ENCODE measurements around the gene PLD5.
"Not testable (repeated sequence)": the region's sequence is repeated elsewhere in the genome, so short reads cannot be mapped to it uniquely, and the experiment has no call there.

PLD5 gene

DNA sequence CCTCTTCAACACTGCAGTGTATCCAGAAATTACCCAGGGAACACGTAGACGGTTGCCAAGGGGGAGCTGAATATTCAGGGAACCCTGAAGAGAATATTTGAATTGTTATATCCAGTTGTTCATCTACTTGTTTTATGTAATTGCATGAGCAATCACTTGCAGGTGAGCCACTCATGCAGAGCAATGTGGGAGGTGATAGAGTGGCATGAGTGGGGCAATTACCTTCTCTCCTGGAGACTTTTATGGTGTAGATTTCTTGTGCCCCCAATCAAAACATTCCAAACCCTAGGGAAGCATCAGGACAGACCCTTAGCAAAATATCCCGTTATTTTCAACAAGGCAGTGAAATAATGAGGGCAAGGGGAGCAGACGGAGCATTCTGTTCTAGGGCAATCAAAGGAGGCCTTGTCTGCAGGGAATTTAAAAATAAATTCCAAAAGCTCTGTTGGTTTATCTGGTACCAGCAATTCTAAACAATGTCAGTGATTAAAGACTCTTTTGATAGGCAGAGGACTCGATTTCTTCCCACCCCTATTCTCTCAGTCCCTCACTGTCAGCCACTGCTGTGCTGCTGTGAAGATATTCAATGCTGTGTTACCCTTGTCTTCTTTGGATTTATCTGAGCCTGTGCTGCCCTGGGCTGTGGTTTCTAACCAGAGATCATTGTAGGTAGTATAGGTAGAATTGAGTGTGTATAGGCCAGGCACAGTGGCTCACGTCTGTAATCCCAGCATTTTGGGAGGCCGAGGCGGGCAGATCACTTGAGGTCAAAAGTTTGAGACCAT is 345.4 kb downstream of the PLD5 start:
- Mint-ChIP-seq H3K4me3 (no peak overlapping the region), H3K4me1 (ENCODE audit: low read depth) (no peaks in the 10 kb centered on the region)

DNA sequence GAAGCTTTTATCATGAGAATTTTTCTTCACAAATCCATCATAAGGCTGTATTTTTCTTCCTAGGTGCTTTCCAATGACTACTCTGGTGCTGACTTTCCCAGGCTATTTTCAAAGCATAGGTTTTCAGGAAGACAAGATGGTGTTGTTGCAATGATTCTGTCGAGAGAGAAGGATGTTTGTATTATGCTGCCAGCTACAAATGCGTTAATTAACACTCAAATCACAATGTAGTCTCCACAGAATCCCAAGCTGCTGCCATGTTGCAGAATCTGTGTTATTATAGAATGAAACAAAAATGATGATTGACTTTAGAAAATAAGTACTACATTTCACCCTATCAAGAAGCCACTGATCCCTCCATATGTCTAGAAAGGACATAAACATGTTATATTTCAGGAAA is 346.1 kb downstream of the PLD5 start:
- Mint-ChIP-seq H3K9me3 (no peaks in the 10 kb centered on the region), H3K4me1 (ENCODE audit: low read depth) (no peaks in the 10 kb centered on the region), H3K36me3 (ENCODE audit: low read depth) (no peaks in the 10 kb centered on the region), H3K27me3 (no peaks in the 10 kb centered on the region), H3K27ac (no peak overlapping the region), H3K4me3 (no peak overlapping the region)

More for the DNA sequence above, 345.4 kb downstream of the PLD5 start:
- H3K9me3 Mint-ChIP-seq, result no peaks in the 10 kb centered on the region
- no peaks in the 10 kb centered on the region for H3K36me3 Mint-ChIP-seq (ENCODE audit: low read depth)
- H3K27ac Mint-ChIP-seq, result no peak overlapping the region
- no peaks in the 10 kb centered on the region for H3K27me3 Mint-ChIP-seq

DNA sequence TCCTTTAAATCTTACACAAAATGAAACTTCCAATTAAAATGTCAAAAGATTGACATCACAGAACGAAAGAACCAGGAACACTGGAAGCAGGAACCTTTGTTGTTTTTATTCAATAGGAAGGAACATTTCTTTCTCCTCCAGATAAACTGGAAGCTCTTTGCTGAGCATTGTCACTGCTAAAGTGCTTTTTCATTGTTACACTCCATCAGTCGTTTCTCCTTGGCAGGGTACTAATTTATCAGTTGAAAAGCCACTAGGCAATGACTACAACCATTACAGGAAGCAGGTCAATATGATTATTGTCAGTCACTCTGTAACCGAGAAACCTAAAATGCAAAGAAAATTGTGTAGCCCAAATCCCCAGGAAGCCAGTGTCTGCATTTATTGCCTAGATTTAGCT is 362.4 kb downstream of the PLD5 start:
- no peaks in the 10 kb centered on the region for H3K36me3 Mint-ChIP-seq (ENCODE audit: low read depth)
- no peak overlapping the region for H3K4me3 Mint-ChIP-seq
- no peaks in the 10 kb centered on the region for H3K4me1 Mint-ChIP-seq (ENCODE audit: low read depth)
- peaks cover 3% of the 10 kb centered on the region for H3K9me3 Mint-ChIP-seq
- H3K27me3 Mint-ChIP-seq, result no peaks in the 10 kb centered on the region
- H3K27ac Mint-ChIP-seq, result no peak overlapping the region

DNA sequence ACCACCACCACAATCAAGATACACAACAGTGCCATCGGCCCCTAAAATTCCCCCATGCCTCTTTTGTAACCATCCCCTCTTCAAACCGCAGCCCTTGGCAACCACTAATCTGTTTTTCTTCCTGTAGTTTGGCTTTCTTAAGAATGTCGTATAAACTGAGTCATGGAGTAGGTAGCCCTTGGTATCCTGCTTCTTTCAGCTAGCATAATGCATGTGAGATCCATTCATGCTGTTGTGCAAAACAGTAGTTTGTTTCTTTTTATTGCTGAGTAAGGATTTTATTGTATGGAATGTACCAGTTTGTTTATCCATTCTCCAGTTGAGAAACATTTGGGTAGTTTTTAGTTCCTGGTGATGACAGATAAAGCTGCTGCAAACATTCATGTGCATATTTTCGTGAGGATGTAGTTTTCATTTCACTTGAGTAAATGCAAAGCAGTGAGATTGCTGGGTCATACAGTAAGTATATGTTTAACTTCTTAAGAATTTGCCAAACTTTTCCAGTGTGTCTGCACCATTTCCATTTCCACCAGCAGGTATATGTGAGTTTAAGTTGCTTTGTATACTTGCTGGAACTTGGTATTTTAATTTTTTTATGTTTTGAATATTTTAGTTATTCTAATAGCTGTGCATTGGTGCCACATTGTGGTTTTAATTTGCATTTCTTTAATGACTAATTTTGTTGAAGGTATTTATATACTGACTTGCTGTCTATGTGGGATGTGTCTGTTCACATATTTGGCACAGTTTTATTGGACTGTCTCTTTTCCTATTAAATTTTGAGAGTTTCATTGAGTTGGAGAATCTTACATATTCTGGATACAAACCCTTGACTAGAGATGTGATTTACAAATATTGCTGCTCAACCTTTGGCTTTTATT is 377.2 kb downstream of the PLD5 start:
- H3K27ac Mint-ChIP-seq, result no peak overlapping the region
- peaks cover 3% of the 10 kb centered on the region for H3K27me3 Mint-ChIP-seq
- H3K9me3 Mint-ChIP-seq, result peaks cover 15% of the 10 kb centered on the region
- H3K4me3 Mint-ChIP-seq, result no peak overlapping the region
- no peaks in the 10 kb centered on the region for H3K4me1 Mint-ChIP-seq (ENCODE audit: low read depth)
- no peaks in the 10 kb centered on the region for H3K36me3 Mint-ChIP-seq (ENCODE audit: low read depth)

DNA sequence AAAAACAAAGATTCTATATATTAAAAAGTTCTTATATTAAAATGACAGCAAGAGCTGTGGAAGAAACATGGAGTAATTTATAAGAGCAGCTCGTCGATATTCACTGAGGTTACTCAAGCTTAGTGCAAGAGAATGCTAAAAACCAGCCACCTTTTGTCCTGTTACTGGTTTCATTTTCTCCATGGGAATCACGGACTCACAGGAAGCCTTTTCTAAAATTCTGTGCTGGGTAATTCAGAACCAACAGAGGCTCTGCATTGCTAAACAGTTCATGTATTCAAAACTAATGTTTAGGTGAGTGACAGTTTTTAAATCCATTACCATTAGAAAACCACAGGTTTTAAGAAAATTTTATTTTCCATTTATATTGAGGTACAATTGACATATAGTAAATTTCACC is 377.8 kb downstream of the PLD5 start:
- peaks cover 3% of the 10 kb centered on the region for H3K27me3 Mint-ChIP-seq
- H3K4me3 Mint-ChIP-seq, result no peak overlapping the region
- no peaks in the 10 kb centered on the region for H3K36me3 Mint-ChIP-seq (ENCODE audit: low read depth)
- H3K9me3 Mint-ChIP-seq, result peaks cover 15% of the 10 kb centered on the region
- H3K27ac Mint-ChIP-seq, result no peak overlapping the region
- H3K4me1 Mint-ChIP-seq (ENCODE audit: low read depth), result no peaks in the 10 kb centered on the region

- Mint-ChIP-seq H3K36me3 (ENCODE audit: low read depth) (no peaks in the 10 kb centered on the region), H3K4me1 (ENCODE audit: low read depth) (no peaks in the 10 kb centered on the region), H3K4me3 (no peak overlapping the region), H3K9me3 (no peaks in the 10 kb centered on the region), H3K27ac (no peak overlapping the region), H3K27me3 (peaks cover 16% of the 10 kb centered on the region)
Measured at GRCh38 chr1:242140836-242141235, 383.7 kb downstream of the PLD5 start.

DNA sequence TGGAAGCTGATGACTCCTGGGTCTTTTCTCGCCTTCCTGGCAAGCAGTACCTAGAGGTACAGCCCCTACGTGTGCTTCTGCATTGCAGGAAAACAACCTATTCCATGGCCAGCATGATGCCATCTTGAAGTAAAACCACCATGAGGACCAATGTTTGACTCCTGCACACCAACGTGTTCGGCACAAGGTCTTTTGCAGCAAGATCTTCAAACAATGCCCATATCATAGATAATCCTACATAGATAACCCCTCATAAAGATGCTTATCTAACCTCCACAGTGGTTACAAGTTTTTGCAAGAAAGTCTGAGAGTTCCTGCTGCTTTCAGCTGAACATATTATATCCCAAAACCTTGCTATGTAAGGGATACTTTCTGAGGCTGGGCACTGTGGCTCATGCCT is 384.5 kb downstream of the PLD5 start:
- Mint-ChIP-seq H3K9me3 (no peaks in the 10 kb centered on the region), H3K27ac (no peak overlapping the region), H3K4me3 (no peak overlapping the region), H3K4me1 (ENCODE audit: low read depth) (no peaks in the 10 kb centered on the region), H3K27me3 (peaks cover 16% of the 10 kb centered on the region), H3K36me3 (ENCODE audit: low read depth) (no peaks in the 10 kb centered on the region)

- Mint-ChIP-seq H3K36me3 (ENCODE audit: low read depth) (no peaks in the 10 kb centered on the region), H3K4me3 (no peak overlapping the region), H3K27ac (no peak overlapping the region), H3K9me3 (no peaks in the 10 kb centered on the region), H3K27me3 (peaks cover 16% of the 10 kb centered on the region), H3K4me1 (ENCODE audit: low read depth) (no peaks in the 10 kb centered on the region)
Measured at GRCh38 chr1:242139442-242139841, 385.1 kb downstream of the PLD5 start.

DNA sequence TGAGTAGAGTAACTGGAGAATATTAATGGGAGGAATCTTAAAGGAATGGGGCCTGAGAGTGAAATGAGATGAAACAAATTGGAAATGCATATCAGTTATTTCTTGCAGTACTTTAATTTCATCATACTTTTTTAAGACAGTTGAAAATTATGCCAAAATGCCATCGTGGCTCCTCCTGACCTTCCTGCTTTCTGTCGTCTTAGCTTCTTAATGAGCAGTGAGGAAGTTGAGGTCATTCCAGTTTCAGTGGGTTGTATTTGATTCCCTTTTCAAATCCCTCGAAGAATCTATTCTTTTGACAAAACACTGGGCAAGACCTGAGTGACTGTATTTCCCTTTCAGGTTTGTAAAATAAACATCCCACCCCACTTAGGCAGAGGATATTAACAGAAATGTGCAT is 390.7 kb downstream of the PLD5 start:
- H3K27ac Mint-ChIP-seq, result no peak overlapping the region
- H3K9me3 Mint-ChIP-seq, result peaks cover 4% of the 10 kb centered on the region
- H3K4me1 Mint-ChIP-seq (ENCODE audit: low read depth), result no peaks in the 10 kb centered on the region
- H3K4me3 Mint-ChIP-seq, result no peak overlapping the region
- peaks cover 7% of the 10 kb centered on the region for H3K27me3 Mint-ChIP-seq
- no peaks in the 10 kb centered on the region for H3K36me3 Mint-ChIP-seq (ENCODE audit: low read depth)

DNA sequence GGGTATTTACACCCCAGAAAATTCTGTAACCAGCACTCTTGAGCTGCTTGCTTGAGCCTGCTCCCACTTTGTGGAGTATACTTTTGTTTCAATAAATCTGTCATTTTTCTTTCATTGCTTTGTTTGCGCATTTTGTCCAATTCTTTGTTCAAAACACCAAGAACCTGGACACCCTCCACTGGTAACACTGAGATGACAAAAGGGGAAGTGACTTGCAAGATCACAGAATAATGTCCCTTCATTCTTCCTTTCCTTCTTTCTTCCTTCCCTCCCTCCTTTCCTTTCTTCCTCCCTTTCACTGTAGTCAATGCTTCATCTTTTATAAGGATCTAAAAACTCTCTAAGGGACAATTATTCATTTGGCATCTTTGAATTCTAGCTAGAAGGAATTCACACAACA is 391.1 kb downstream of the PLD5 start:
- Mint-ChIP-seq H3K9me3 (peaks cover 4% of the 10 kb centered on the region), H3K27ac (no peak overlapping the region), H3K27me3 (peaks cover 7% of the 10 kb centered on the region), H3K36me3 (ENCODE audit: low read depth) (no peaks in the 10 kb centered on the region), H3K4me3 (no peak overlapping the region), H3K4me1 (ENCODE audit: low read depth) (no peaks in the 10 kb centered on the region)

DNA sequence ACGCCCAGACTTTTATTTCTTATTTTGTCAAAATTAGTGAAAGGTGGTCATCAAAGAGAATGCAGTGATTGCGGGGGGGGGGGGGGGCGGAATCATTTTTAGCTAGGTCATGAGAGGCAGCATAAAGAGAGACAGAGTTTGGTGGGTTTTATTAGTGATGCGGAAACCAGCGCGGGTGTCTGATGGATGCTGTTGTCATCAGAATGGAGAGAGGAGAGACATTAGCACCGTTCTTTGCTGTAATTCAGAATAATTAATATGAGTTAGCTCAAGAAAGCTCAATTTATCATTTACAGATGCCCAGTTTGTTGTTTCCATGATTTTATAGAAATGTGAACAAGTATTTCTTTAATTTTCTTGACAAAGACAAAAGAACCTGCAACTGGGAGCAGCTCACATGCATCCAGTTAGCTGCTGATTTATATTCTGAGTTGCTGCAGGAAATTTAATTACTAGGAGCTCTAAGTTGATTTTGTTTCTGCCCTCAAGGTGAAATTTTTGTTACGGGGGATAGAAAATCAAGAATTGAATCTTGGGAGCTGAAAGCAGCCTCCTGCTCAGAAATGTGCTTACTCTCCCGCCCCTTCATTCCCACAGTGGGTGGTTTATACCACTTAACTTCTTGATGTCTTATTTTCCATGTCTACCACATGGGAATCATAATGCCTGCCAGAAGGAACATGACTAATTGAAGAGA is 392.2 kb downstream of the PLD5 start:
- peaks cover 4% of the 10 kb centered on the region for H3K9me3 Mint-ChIP-seq
- no peak overlapping the region for H3K4me3 Mint-ChIP-seq
- no peaks in the 10 kb centered on the region for H3K4me1 Mint-ChIP-seq (ENCODE audit: low read depth)
- H3K27me3 Mint-ChIP-seq, result peaks cover 7% of the 10 kb centered on the region
- H3K36me3 Mint-ChIP-seq (ENCODE audit: low read depth), result no peaks in the 10 kb centered on the region
- H3K27ac Mint-ChIP-seq, result no peak overlapping the region

DNA sequence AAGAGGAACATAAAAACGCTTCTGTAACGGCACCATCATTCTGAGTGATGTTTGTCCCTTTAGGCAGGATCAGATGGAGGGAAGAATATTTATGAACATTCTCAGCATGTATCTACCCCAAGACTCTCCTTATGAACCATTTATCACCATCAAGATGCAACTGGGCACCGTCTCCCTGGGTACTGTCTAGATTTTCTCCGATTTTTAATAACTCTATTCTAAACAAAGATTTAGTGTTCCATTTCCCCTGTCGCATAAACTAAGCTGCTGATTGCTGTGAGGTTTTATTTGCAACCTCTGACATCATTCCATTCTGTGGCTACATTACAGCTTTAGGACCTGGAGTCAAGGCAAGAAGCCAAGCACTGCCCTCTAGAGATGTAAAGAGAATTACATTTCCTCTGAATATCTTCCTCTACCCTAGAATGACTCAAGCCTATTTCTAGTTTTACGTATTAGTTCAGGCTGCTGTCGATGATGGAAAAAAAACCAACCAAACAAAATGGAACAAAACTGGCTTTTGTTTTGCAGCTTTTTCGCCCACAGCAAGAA is 395.5 kb downstream of the PLD5 start:
- H3K27ac Mint-ChIP-seq, result no peak overlapping the region
- no peaks in the 10 kb centered on the region for H3K4me1 Mint-ChIP-seq (ENCODE audit: low read depth)
- no peak overlapping the region for H3K4me3 Mint-ChIP-seq
- H3K36me3 Mint-ChIP-seq (ENCODE audit: low read depth), result no peaks in the 10 kb centered on the region
- H3K27me3 Mint-ChIP-seq, result no peaks in the 10 kb centered on the region
- peaks cover 4% of the 10 kb centered on the region for H3K9me3 Mint-ChIP-seq

DNA sequence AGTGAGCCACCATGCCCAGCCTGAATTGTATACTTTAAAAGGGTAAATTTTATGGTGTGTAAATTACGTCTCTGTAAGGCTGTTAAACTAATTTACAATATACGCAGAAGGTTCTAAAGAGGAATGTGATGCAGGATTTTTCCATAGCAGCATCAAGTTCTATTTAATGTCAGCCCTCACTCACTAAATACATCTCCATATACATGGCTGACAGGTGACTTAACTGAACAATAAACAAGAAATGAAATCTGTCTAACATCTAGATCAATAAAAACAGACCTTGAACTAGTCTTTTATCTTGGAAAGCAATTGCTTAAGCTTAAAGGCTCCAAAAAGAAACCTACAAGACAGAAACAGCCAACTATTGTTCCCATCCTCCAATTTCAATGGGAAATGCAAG is 404.1 kb downstream of the PLD5 start:
- Mint-ChIP-seq H3K27ac (no peak overlapping the region), H3K9me3 (no peaks in the 10 kb centered on the region), H3K27me3 (no peaks in the 10 kb centered on the region), H3K4me3 (no peak overlapping the region), H3K4me1 (ENCODE audit: low read depth) (no peaks in the 10 kb centered on the region), H3K36me3 (ENCODE audit: low read depth) (no peaks in the 10 kb centered on the region)

DNA sequence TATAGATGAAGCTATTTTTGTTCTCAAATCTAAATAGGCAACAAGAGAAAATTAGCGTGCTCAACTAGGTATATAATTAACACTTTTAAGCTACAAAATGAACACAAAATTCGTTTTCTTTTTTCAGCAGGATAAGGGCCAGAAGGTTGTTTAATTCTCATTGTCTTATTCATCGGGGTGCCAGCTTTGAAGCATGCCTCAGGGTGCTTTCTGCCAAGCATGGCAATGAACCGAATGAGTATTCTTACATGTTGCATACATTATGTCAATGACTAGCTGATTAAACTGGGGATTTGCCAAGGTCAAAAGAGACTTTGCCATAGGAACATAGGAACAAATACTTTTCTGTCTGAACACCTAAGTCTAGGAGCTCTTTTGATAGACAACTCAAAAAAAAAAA is 423.6 kb downstream of the PLD5 start:
- H3K27ac Mint-ChIP-seq, result no peak overlapping the region
- H3K27me3 Mint-ChIP-seq, result no peaks in the 10 kb centered on the region
- no peaks in the 10 kb centered on the region for H3K4me1 Mint-ChIP-seq (ENCODE audit: low read depth)
- no peaks in the 10 kb centered on the region for H3K36me3 Mint-ChIP-seq (ENCODE audit: low read depth)
- no peaks in the 10 kb centered on the region for H3K9me3 Mint-ChIP-seq
- no peak overlapping the region for H3K4me3 Mint-ChIP-seq

DNA sequence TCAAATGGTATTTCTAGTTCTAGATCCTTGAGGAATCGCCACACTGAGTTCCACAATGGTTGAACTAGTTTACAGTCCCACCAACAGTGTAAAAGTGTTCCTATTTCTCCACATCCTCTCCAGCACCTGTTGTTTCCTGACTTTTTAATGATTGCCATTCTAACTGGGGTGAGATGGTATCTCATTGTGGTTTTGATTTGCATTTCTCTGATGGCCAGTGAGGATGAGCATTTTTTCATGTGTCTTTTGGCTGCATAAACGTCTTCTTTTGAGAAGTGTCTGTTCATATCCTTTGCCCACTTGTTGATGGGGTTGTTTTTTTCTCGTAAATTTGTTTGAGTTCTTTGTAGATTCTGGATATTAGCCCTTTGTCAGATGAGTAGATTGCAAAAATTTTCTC is 427.2 kb downstream of the PLD5 start:
- not testable (repeated sequence) for H3K36me3 Mint-ChIP-seq (ENCODE audit: low read depth); H3K4me3 Mint-ChIP-seq; H3K9me3 Mint-ChIP-seq; H3K27ac Mint-ChIP-seq; H3K4me1 Mint-ChIP-seq (ENCODE audit: low read depth); H3K27me3 Mint-ChIP-seq
